ENCODE results near the gene NOX3.

- TF ChIP-seq CTCF (IDR thresholded peaks at IDR 0.05 in 8 of 11, conservative IDR thresholded peaks at IDR 0.05 in 3 of 11): no peak
- no peak for TF ChIP-seq POLR2AphosphoS5 (IDR thresholded peaks at IDR 0.05)
- no peak for TF ChIP-seq POLR2A (IDR thresholded peaks at IDR 0.05)
Measured at GRCh38 chr6:155441112-155441465, 14.6 kb downstream of the NOX3 start.
